ENCODE results near the gene RPTOR. TPM values are rescaled to one million over a fixed set of nuclear protein-coding genes. Genes with fewer than 3 reads are reported as not detected.
A peak's percentile ranks its signal among the peaks of the same experiment; 100 is the strongest.

Gene RPTOR
- polyA plus RNA-seq, 1 of the 3 experiments (the other 2 are of a cell fraction): 14.9 TPM

DNA sequence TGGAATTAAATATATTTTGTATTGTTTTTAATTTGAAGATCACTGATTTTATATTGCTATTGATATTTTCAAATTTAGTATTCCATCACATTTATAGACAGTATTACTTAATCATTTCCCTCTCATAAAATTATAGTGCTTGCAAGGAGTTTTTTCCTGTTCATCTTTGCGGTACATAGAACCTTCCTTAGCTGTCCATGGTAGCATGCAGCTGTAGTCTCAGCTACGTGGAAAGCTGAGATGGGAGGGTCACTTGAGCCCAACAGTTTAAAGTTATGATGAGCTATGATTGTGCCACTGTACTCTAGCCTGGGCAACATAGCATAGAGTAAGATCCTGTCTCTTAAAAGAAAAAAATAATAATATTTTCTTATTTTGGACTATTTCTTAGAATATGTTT is 231.2 kb downstream of the RPTOR start:
- no peaks in the 10 kb centered on the region for H3K9me2 ChIP-seq
- TF ChIP-seq, protein P1, sequence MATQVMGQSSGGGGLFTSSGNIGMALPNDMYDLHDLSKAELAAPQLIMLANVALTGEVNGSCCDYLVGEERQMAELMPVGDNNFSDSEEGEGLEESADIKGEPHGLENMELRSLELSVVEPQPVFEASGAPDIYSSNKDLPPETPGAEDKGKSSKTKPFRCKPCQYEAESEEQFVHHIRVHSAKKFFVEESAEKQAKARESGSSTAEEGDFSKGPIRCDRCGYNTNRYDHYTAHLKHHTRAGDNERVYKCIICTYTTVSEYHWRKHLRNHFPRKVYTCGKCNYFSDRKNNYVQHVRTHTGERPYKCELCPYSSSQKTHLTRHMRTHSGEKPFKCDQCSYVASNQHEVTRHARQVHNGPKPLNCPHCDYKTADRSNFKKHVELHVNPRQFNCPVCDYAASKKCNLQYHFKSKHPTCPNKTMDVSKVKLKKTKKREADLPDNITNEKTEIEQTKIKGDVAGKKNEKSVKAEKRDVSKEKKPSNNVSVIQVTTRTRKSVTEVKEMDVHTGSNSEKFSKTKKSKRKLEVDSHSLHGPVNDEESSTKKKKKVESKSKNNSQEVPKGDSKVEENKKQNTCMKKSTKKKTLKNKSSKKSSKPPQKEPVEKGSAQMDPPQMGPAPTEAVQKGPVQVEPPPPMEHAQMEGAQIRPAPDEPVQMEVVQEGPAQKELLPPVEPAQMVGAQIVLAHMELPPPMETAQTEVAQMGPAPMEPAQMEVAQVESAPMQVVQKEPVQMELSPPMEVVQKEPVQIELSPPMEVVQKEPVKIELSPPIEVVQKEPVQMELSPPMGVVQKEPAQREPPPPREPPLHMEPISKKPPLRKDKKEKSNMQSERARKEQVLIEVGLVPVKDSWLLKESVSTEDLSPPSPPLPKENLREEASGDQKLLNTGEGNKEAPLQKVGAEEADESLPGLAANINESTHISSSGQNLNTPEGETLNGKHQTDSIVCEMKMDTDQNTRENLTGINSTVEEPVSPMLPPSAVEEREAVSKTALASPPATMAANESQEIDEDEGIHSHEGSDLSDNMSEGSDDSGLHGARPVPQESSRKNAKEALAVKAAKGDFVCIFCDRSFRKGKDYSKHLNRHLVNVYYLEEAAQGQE (IDR thresholded peaks at IDR 0.05; ENCODE audit: low read depth, low read length): peak; percentile 78
- TF ChIP-seq TCF12 (IDR thresholded peaks at IDR 0.05): no peak
- H3K4me2 ChIP-seq: no peak overlapping the region
- no peak overlapping the region for H3K9ac ChIP-seq
- CTCF ChIA-PET: interaction anchor here (0.6 to 2.1 kb wide), 4 partner anchors 10 to 300 kb away, joined by 3 to 5 read pairs (median 4); no protein-coding TSS in a partner anchor
- peaks cover 0 to 11% of the 10 kb centered on the region in 2 experiments for H3K36me3 ChIP-seq (replicated peaks in 1 of 2; ENCODE audit: control insufficient read depth in 1 of 2, insufficient read depth in 2 of 2, low read length in 1 of 2)
- peaks cover 7 to 55% of the 10 kb centered on the region in 2 experiments; a peak in 3 of 4 replicates for H3K4me1 ChIP-seq (ENCODE audit: control insufficient read depth in 1 of 2, insufficient read depth in 2 of 2, low read depth in 1 of 2, low read length in 1 of 2)
- 99% methylated on average over 2 of the region's 2 CpGs for WGBS (ENCODE audit: low lambda C conversion rate)
- POLR2A ChIA-PET: interaction anchor here (0.5 kb wide), 1 partner anchor 203 kb away, joined by 3 read pairs; no protein-coding TSS in a partner anchor
- H3K79me2 ChIP-seq (ENCODE audit: insufficient read depth): no peaks in the 10 kb centered on the region
- no peaks in the 10 kb centered on the region for H3F3A ChIP-seq (replicated peaks; ENCODE audit: insufficient read depth)
- no peaks in the 10 kb centered on the region for H3K9me3 ChIP-seq
- no peaks in the 10 kb centered on the region for H3K27me3 ChIP-seq (ENCODE audit: insufficient read depth)
- DNase-seq: no peak
- no peaks in the 10 kb centered on the region for H4K20me1 ChIP-seq (ENCODE audit: insufficient read depth)
- H3K4me3 ChIP-seq (ENCODE audit: low read depth in 2 of 2, low read length in 1 of 2): no peak overlapping the region
- H2AFZ ChIP-seq (ENCODE audit: low read depth): no peak overlapping the region
- no peak overlapping the region for H3K27ac ChIP-seq (ENCODE audit: low read depth in 2 of 2, low read length in 1 of 2)

DNA sequence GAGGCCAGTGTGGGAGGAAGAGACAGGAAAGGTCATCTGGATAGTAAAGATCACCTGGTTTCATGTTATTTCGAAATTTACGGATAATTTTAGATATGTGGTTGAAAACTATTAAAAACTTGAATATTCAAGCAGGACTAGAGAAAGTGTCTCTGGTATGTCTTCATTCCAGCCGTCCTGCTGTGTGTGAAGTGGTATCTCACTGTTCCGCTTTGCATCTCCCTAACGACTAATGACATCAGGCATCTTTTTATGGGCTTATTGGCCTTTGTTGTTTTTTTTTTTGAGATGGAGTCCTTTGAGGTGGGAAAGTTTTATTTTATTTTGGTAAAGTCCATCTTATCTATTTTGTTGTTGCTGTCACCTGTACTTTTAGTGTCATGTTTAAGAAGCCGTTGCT is 232.6 kb downstream of the RPTOR start:
- Histone ChIP-seq H3K9me3 (no peaks in the 10 kb centered on the region), H3F3A (replicated peaks; ENCODE audit: insufficient read depth) (no peaks in the 10 kb centered on the region), H3K9me2 (no peaks in the 10 kb centered on the region), H4K20me1 (ENCODE audit: insufficient read depth) (no peaks in the 10 kb centered on the region), H3K4me2 (no peak overlapping the region), H3K27me3 (ENCODE audit: insufficient read depth) (no peaks in the 10 kb centered on the region), H3K79me2 (ENCODE audit: insufficient read depth) (no peaks in the 10 kb centered on the region), H3K4me1 (ENCODE audit: control insufficient read depth in 1 of 2, insufficient read depth in 2 of 2, low read depth in 1 of 2, low read length in 1 of 2) (peaks cover 7 to 67% of the 10 kb centered on the region in 2 experiments; a peak in 3 of 4 replicates), H3K36me3 (replicated peaks in 1 of 2; ENCODE audit: control insufficient read depth in 1 of 2, insufficient read depth in 2 of 2, low read length in 1 of 2) (peaks cover 0 to 11% of the 10 kb centered on the region in 2 experiments), H3K9ac (no peak overlapping the region), H3K4me3 (ENCODE audit: low read depth in 2 of 2, low read length in 1 of 2) (no peak overlapping the region), H3K27ac (ENCODE audit: low read depth in 2 of 2, low read length in 1 of 2) (no peak overlapping the region), H2AFZ (ENCODE audit: low read depth) (no peak overlapping the region)
- WGBS (ENCODE audit: low lambda C conversion rate): 95% methylated on average over 6 of the region's 6 CpGs
- POLR2A ChIA-PET: interaction anchor here (1.4 kb wide), 1 partner anchor 55 kb away, joined by 3 read pairs; no protein-coding TSS in a partner anchor
- DNase-seq: no peak
- CTCF ChIA-PET: interaction anchor here (1.3 to 1.9 kb wide), 4 partner anchors 50 to 300 kb away, joined by 3 to 5 read pairs (median 4); no protein-coding TSS in a partner anchor
- no peak for TF ChIP-seq SIN3A (IDR thresholded peaks at IDR 0.05; ENCODE audit: borderline replicate concordance, low read depth, low read length)
- no peak for TF ChIP-seq POLR2AphosphoS5 (IDR thresholded peaks at IDR 0.05; ENCODE audit: low read depth, low read length)
- TF ChIP-seq, protein P2, sequence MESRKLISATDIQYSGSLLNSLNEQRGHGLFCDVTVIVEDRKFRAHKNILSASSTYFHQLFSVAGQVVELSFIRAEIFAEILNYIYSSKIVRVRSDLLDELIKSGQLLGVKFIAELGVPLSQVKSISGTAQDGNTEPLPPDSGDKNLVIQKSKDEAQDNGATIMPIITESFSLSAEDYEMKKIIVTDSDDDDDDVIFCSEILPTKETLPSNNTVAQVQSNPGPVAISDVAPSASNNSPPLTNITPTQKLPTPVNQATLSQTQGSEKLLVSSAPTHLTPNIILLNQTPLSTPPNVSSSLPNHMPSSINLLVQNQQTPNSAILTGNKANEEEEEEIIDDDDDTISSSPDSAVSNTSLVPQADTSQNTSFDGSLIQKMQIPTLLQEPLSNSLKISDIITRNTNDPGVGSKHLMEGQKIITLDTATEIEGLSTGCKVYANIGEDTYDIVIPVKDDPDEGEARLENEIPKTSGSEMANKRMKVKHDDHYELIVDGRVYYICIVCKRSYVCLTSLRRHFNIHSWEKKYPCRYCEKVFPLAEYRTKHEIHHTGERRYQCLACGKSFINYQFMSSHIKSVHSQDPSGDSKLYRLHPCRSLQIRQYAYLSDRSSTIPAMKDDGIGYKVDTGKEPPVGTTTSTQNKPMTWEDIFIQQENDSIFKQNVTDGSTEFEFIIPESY (IDR thresholded peaks at IDR 0.05; ENCODE audit: borderline replicate concordance, low read depth): no peak
- TF ChIP-seq RFX5 (IDR thresholded peaks at IDR 0.05; ENCODE audit: low read length): peak; percentile 95
- TF ChIP-seq FOXJ3 (CRISPR knock-in tag; IDR thresholded peaks at IDR 0.05): no peak
